H1 (cell line): ENCODE results near the gene PLEKHG5.

Source experiments
- CBX8 ChIP-seq: fragments of 300-800, 300-1000 bp; sonication (generic); IDR thresholded peaks from 2 replicates; pipeline ENCODE4 v1.7.1; 2016; ENCODE audit warnings: low read depth, low read length, borderline replicate concordance
- EZH2 ChIP-seq: fragments of 200-600 bp; sonication (generic); IDR thresholded peaks from 2 replicates; pipeline ENCODE4 v1.7.1; 2012; ENCODE audit warnings: low read depth, mild to moderate bottlenecking, moderate library complexity, low read length, inconsistent platforms; ENCODE audit not compliant: severe bottlenecking
- NRF1 ChIP-seq: IDR thresholded peaks from 2 replicates; pipeline ENCODE4 v1.6.1; 2011; ENCODE audit warnings: mild to moderate bottlenecking, low read depth, low read length, improper control_type of control experiment
- POLR2A ChIP-seq, 2 experiments: IDR thresholded peaks; 1 replicate in 1 of 2; 2 replicates in 1 of 2; pipeline ENCODE4 v1.6.1; 2011; ENCODE audit warnings: low read depth in 2 of 2, low read length in 2 of 2, mild to moderate bottlenecking in 2 of 2; ENCODE audit errors: control extremely low read depth in 1 of 2
- SIN3A ChIP-seq, 2 experiments: IDR thresholded peaks in 1 of 2; conservative IDR thresholded peaks in 1 of 2; 2 replicates each; pipeline ENCODE4 v1.6.1; 2011 to 2012; ENCODE audit warnings: low read length in 2 of 2, improper control_type of control experiment in 1 of 2, low read depth in 1 of 2, mild to moderate bottlenecking in 1 of 2
- TBP ChIP-seq: IDR thresholded peaks from 2 replicates; pipeline ENCODE4 v1.6.1; 2011; ENCODE audit warnings: low read depth, low read length, improper control_type of control experiment
- ZNF274 ChIP-seq: IDR thresholded peaks from 2 replicates; pipeline ENCODE4 v1.7.0; 2012; ENCODE audit warnings: low read length, borderline replicate concordance; ENCODE audit errors: extremely low read depth
- TF ChIP-seq, protein P1 (sequence below), 3 experiments: IDR thresholded peaks; 1 replicate in 2 of 3; 2 replicates in 1 of 3; pipeline versions ENCODE4 v1.5.1 to v1.6.1; 2011; ENCODE audit warnings: low read length in 3 of 3, mild to moderate bottlenecking in 3 of 3, inconsistent platforms in 2 of 3, low read depth in 1 of 3, moderate library complexity in 1 of 3; ENCODE audit not compliant: insufficient read depth in 1 of 3; ENCODE audit errors: control extremely low read depth in 1 of 3
- TF ChIP-seq, protein P2 (sequence below): IDR thresholded peaks from 2 replicates; pipeline ENCODE4 v1.6.1; 2012; ENCODE audit warnings: low read length, inconsistent platforms

DNA sequence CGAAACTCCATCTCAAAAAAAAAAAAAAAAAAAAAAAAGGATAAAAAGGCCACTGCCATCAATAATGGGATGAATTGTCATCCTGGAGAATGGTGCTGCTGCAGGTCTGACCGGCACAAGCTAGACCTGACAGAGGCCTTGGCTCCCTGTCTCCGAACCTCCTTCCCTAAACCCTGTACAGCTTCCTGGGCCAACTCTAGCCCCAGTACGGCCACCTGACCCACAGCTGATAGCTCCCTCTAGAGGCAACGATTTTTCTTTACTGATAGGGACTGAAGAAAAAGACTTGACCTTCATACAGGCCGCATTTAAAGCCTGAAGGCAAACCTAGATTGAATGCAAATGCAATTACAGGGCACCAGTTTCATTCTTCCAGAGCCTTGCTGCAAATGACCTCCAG, 32.1 kb upstream of the PLEKHG5 start:
- TF ChIP-seq, protein P1, sequence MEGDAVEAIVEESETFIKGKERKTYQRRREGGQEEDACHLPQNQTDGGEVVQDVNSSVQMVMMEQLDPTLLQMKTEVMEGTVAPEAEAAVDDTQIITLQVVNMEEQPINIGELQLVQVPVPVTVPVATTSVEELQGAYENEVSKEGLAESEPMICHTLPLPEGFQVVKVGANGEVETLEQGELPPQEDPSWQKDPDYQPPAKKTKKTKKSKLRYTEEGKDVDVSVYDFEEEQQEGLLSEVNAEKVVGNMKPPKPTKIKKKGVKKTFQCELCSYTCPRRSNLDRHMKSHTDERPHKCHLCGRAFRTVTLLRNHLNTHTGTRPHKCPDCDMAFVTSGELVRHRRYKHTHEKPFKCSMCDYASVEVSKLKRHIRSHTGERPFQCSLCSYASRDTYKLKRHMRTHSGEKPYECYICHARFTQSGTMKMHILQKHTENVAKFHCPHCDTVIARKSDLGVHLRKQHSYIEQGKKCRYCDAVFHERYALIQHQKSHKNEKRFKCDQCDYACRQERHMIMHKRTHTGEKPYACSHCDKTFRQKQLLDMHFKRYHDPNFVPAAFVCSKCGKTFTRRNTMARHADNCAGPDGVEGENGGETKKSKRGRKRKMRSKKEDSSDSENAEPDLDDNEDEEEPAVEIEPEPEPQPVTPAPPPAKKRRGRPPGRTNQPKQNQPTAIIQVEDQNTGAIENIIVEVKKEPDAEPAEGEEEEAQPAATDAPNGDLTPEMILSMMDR (IDR thresholded peaks at IDR 0.05; ENCODE audit: control extremely low read depth in 1 of 3, insufficient read depth in 1 of 3, low read depth in 1 of 3, low read length in 3 of 3), result peak; percentile 56 to 87 (median 85)
- TF ChIP-seq SIN3A (conservative IDR thresholded peaks at IDR 0.05 in 1 of 2, IDR thresholded peaks at IDR 0.05 in 1 of 2; ENCODE audit: low read depth in 1 of 2, low read length in 2 of 2) (no peak; a peak in 1 of 4 replicates), ZNF274 (no peak), NRF1 (no peak), EZH2 (no peak), POLR2A (IDR thresholded peaks at IDR 0.05; ENCODE audit: control extremely low read depth in 1 of 2, low read depth in 2 of 2, low read length in 2 of 2) (no peak), TBP (no peak), CBX8 (no peak)
- TF ChIP-seq, protein P2, sequence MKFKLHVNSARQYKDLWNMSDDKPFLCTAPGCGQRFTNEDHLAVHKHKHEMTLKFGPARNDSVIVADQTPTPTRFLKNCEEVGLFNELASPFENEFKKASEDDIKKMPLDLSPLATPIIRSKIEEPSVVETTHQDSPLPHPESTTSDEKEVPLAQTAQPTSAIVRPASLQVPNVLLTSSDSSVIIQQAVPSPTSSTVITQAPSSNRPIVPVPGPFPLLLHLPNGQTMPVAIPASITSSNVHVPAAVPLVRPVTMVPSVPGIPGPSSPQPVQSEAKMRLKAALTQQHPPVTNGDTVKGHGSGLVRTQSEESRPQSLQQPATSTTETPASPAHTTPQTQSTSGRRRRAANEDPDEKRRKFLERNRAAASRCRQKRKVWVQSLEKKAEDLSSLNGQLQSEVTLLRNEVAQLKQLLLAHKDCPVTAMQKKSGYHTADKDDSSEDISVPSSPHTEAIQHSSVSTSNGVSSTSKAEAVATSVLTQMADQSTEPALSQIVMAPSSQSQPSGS, result no peak
